OCI-LY7 (cell line): ENCODE measurements around the gene SELENBP1. TPM values are rescaled to one million over a fixed set of nuclear protein-coding genes. Genes with fewer than 3 reads are reported as not detected.

Experiments
- BruUV-seq: library from RNA; stranded (reverse); fragments of 400-500 nt; replicated peaks from 2 replicates; lab custom pipeline; 2021; lab: Mats Ljungman, UMichigan
- CTCF ChIA-PET: fragments of 300-600 bp; sonication (Branson Sonifier 250); formaldehyde crosslinking; loops from one replicate; lab custom pipeline; 2022; ENCODE audit warnings: antibody characterized with exemption; ENCODE audit not compliant: unreplicated experiment; lab: Charles Lee
- POLR2A ChIA-PET: fragments of 300-600 bp; sonication (Branson Sonifier 250); formaldehyde crosslinking; loops from one replicate; lab custom pipeline; 2022; ENCODE audit warnings: antibody characterized with exemption; lab: Charles Lee
- DNase-seq: peaks from one replicate; pipeline ENCODE4 v3.0.0-alpha.2; 2015; ENCODE audit warnings: low spot score
- H2AFZ ChIP-seq: fragments of 200-600 bp; sonication (generic), shearing (Covaris generic); 2 replicates; pipeline ENCODE4 v1.6.1; 2014; ENCODE audit warnings: mild to moderate bottlenecking, antibody characterized with exemption, low read length, moderate library complexity
- H3K27ac ChIP-seq: fragments of 200-600 bp; sonication (generic); 2 replicates; pipeline ENCODE4 v1.5.1; 2014; ENCODE audit warnings: mixed run types, low read depth, mild to moderate bottlenecking, moderate library complexity, low read length, inconsistent platforms; ENCODE audit not compliant: poor library complexity, severe bottlenecking
- H3K36me3 ChIP-seq: fragments of 200-600 bp; sonication (generic); 2 replicates; pipeline ENCODE4 v1.6.1; 2014; ENCODE audit warnings: mild to moderate bottlenecking, antibody characterized with exemption, low read length, moderate library complexity, mixed read lengths; ENCODE audit not compliant: insufficient read depth
- H3K4me1 ChIP-seq: fragments of 200-600 bp; sonication (generic); 2 replicates; pipeline ENCODE4 v1.5.1; 2014; ENCODE audit warnings: mild to moderate bottlenecking, low read length; ENCODE audit not compliant: insufficient read depth, poor library complexity, severe bottlenecking
- H3K4me2 ChIP-seq: fragments of 200-600 bp; sonication (generic); 2 replicates; pipeline ENCODE4 v1.6.1; 2014; ENCODE audit warnings: mild to moderate bottlenecking, low read length
- H3K4me3 ChIP-seq: fragments of 200-600 bp; sonication (generic); 2 replicates; pipeline ENCODE4 v1.5.1; 2014; ENCODE audit warnings: mild to moderate bottlenecking, low read depth, low read length; ENCODE audit not compliant: poor library complexity, severe bottlenecking
- H3K79me2 ChIP-seq: fragments of 200-600 bp; sonication (generic); 2 replicates; pipeline ENCODE4 v1.6.1; 2016; ENCODE audit warnings: low read depth, mild to moderate bottlenecking, low read length, moderate library complexity, mixed read lengths; ENCODE audit not compliant: insufficient read depth
- H3K9me2 ChIP-seq: fragments of 200-600 bp; sonication (generic); 2 replicates; pipeline ENCODE4 v1.6.1; 2016; ENCODE audit warnings: mild to moderate bottlenecking, low read length, mixed read lengths; ENCODE audit not compliant: insufficient read depth
- H3K9me3 ChIP-seq: fragments of 200-600 bp; sonication (generic); 2 replicates; pipeline ENCODE4 v1.6.1; 2014; ENCODE audit warnings: mild to moderate bottlenecking, mixed run types, low read length, mixed read lengths
- H4K20me1 ChIP-seq: fragments of 200-600 bp; sonication (generic); 2 replicates; pipeline ENCODE4 v1.6.1; 2014; ENCODE audit warnings: mild to moderate bottlenecking, antibody characterized with exemption, low read length, moderate library complexity, mixed read lengths; ENCODE audit not compliant: insufficient read depth
- EZH2phosphoT487 ChIP-seq: fragments of 200-600 bp; sonication (generic); IDR thresholded peaks from 2 replicates; pipeline ENCODE4 v1.6.1; 2018; ENCODE audit warnings: low read depth, borderline replicate concordance, mild to moderate bottlenecking, mixed run types, antibody characterized with exemption, low read length, moderate library complexity, mixed read lengths
- intact Hi-C: fragments of 100-400 bp; cut with micrococcal nuclease; formaldehyde crosslinking; loops from one replicate; pipeline ENCODE4 v1.10.0; 2022; ENCODE audit not compliant: unreplicated experiment
- total RNA-seq, 2 experiments: library from RNA; depleted of rRNA in 1 of 2; stranded (reverse); fragments of >200 nt in 1 of 2; shearing (Covaris generic) in 1 of 2; gene quantifications; 2 replicates each; pipeline ENCODE4 v1.2.3, GENCODE V29; 2014 to 2022
- TF ChIP-seq, protein P1 (sequence below): fragments of 200-600 bp; sonication (generic); conservative IDR thresholded peaks from 2 replicates; pipeline ENCODE4 v1.5.1; 2014; ENCODE audit warnings: mild to moderate bottlenecking, antibody characterized with exemption, low read length, moderate library complexity, mixed read lengths

SELENBP1 gene
- total RNA-seq, 2 experiments from 2014 or later: not detected

GRCh38 chr1:151347523-151348246, 24.8 kb downstream of the SELENBP1 start:
- CTCF ChIA-PET: interaction anchor here (0.7 kb wide), 1 partner anchor 20 kb away, joined by 4 read pairs; the partner anchor contains the start of gene PI4KB
- TF ChIP-seq, protein P1, sequence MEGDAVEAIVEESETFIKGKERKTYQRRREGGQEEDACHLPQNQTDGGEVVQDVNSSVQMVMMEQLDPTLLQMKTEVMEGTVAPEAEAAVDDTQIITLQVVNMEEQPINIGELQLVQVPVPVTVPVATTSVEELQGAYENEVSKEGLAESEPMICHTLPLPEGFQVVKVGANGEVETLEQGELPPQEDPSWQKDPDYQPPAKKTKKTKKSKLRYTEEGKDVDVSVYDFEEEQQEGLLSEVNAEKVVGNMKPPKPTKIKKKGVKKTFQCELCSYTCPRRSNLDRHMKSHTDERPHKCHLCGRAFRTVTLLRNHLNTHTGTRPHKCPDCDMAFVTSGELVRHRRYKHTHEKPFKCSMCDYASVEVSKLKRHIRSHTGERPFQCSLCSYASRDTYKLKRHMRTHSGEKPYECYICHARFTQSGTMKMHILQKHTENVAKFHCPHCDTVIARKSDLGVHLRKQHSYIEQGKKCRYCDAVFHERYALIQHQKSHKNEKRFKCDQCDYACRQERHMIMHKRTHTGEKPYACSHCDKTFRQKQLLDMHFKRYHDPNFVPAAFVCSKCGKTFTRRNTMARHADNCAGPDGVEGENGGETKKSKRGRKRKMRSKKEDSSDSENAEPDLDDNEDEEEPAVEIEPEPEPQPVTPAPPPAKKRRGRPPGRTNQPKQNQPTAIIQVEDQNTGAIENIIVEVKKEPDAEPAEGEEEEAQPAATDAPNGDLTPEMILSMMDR: no peak
- TF ChIP-seq EZH2phosphoT487: no peak
- POLR2A ChIA-PET: interaction anchor here (0.5 to 0.7 kb wide), 2 partner anchors 163 to 261 kb away, joined by 3 read pairs; partner anchors contain the start of gene CGN
- H3K4me1 ChIP-seq: peaks cover 23% of the 10 kb centered on the region
- H3K36me3 ChIP-seq: peaks cover 37% of the 10 kb centered on the region
- no peaks in the 10 kb centered on the region for H4K20me1 ChIP-seq
- H3K4me3 ChIP-seq: peak overlapping the region; percentile 97
- H3K79me2 ChIP-seq: peaks cover 18% of the 10 kb centered on the region; the same call in 1 of the 2 replicates
- intact Hi-C loops: loop anchor here (2.0 to 5.0 kb wide), 3 partner anchors 51 to 165 kb away; partner anchors contain the start of genes CGN, PIP5K1A and PSMB4
- H3K9me2 ChIP-seq: no peaks in the 10 kb centered on the region
- peak overlapping the region; percentile 92 for H2AFZ ChIP-seq
- H3K4me2 ChIP-seq: peak overlapping the region; percentile 90
- H3K27ac ChIP-seq: peak overlapping the region; percentile 90
- TSS peak; percentile 98 for BruUV-seq
- peaks cover 17% of the 10 kb centered on the region for H3K9me3 ChIP-seq
- DNase-seq: peak; percentile 21

DNA sequence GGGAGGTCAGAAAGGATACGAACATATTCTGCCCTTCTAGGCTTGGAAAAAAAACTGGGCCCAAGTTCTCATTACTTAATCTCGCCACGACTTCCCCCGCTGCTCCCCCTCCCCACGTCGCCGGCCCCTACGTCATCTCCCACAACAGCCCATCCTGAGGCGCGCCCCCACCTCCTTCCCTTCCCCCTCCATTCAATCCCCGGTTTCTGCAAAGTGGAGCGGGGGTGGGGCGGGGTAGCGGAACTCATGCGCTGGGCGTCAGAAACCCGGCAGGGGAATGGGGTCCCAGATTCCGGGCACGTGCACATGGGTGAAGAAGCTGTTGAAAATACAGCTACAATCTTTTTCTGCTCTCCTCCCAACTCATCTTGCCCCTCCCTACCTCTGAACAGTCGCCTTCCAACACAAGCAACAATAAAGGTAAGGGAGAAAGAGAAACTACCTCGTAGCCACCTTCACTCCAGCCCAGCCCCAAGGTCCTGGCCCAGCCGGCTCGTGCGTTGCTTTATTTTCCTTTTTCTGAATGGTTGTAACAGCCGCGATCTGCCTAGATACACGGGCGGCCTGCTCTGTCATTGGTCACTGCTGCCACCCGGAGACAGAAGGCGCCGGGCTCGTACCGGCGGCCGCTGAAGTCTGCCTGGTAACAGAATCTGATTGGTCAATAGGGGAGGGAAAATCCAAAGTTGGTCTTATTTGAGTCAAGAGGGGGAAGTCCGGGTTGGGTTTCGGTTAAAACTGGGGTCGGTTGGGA, 25.6 kb downstream of the SELENBP1 start, which contains the start of gene RFX5:
Gene RFX5 (minus strand): TSS at position 484 of the 754 bp plus-strand sequence. CDS start 932 bp downstream, outside the sequence.
- CTCF ChIA-PET: interaction anchor here (0.7 kb wide), 1 partner anchor 19 kb away, joined by 4 read pairs; the partner anchor contains the start of gene PI4KB
- H4K20me1 ChIP-seq: no peaks in the 10 kb centered on the region
- intact Hi-C loops: loop anchor here (2.0 to 5.0 kb wide), 3 partner anchors 52 to 165 kb away; partner anchors contain the start of genes CGN, PIP5K1A and PSMB4
- H3K4me3 ChIP-seq: peak within 1 kb of the TSS; percentile 97
- POLR2A ChIA-PET: no interaction called here
- TF ChIP-seq, protein P1: no peak
- TF ChIP-seq EZH2phosphoT487: no peak
- peaks cover 23% of the 10 kb centered on the region for H3K4me1 ChIP-seq
- H3K9me3 ChIP-seq: peaks cover 10% of the 10 kb centered on the region
- H3K27ac ChIP-seq: peak within 1 kb of the TSS; percentile 90
- no TSS peak for BruUV-seq
- peak within 1 kb of the TSS; percentile 90 for H3K4me2 ChIP-seq
- no peaks in the 10 kb centered on the region for H3K9me2 ChIP-seq
- H3K36me3 ChIP-seq: peaks cover 44% of the 10 kb centered on the region
- peaks cover 18% of the 10 kb centered on the region; the same call in 1 of the 2 replicates for H3K79me2 ChIP-seq
- H2AFZ ChIP-seq: peak within 1 kb of the TSS; percentile 92
- DNase-seq: peak; percentile 99
